Liver (tissue), 9 donors: ENCODE data around the gene USP9X. TPM values are rescaled to one million over a fixed set of nuclear protein-coding genes. Genes with fewer than 3 reads are reported as not detected.

Experiments
- DNase-seq: peaks from one replicate; pipeline ENCODE4 v3.0.0-alpha.2; 2017; ENCODE audit warnings: low spot score
- H3K27ac ChIP-seq, 2 donors: one replicate each; pipeline ENCODE4 v1.7.0; 2013; ENCODE audit warnings: inconsistent platforms in 2 of 2, low read length in 2 of 2, control low read depth in 1 of 2, low read depth in 1 of 2, mild to moderate bottlenecking in 1 of 2
- H3K27me3 ChIP-seq, 4 donors: one replicate each; pipeline versions ENCODE4 v1.6.1 to v1.7.0; 2013; ENCODE audit warnings: low read length in 3 of 4, inconsistent platforms in 1 of 4, mild to moderate bottlenecking in 1 of 4, moderate library complexity in 1 of 4; ENCODE audit not compliant: control insufficient read depth in 4 of 4, insufficient read depth in 4 of 4
- H3K36me3 ChIP-seq, 4 donors: one replicate each; pipeline versions ENCODE4 v1.6.1 to v1.7.0; 2013; ENCODE audit warnings: low read length in 3 of 4, mild to moderate bottlenecking in 3 of 4, low read depth in 1 of 4, moderate library complexity in 1 of 4; ENCODE audit not compliant: control insufficient read depth in 4 of 4, insufficient read depth in 3 of 4
- H3K4me1 ChIP-seq, 4 donors: one replicate each; pipeline versions ENCODE4 v1.6.1 to v1.7.0; 2013; ENCODE audit warnings: low read length in 3 of 4, mild to moderate bottlenecking in 3 of 4, moderate library complexity in 1 of 4; ENCODE audit not compliant: control insufficient read depth in 4 of 4, insufficient read depth in 4 of 4
- H3K4me3 ChIP-seq, 3 donors: one replicate each; pipeline versions ENCODE4 v1.6.1 to v1.7.0; 2013; ENCODE audit warnings: low read length in 3 of 3, control low read depth in 1 of 3, low read depth in 1 of 3, mild to moderate bottlenecking in 1 of 3
- H3K9ac ChIP-seq, 2 donors: one replicate each; pipeline ENCODE4 v1.7.0; 2013; ENCODE audit warnings: low read length in 2 of 2, mild to moderate bottlenecking in 2 of 2, moderate library complexity in 2 of 2, control low read depth in 1 of 2, low read depth in 1 of 2
- H3K9me3 ChIP-seq, 4 donors: one replicate each; pipeline versions ENCODE4 v1.6.1 to v1.7.0; 2013; ENCODE audit warnings: low read length in 3 of 4; ENCODE audit not compliant: control insufficient read depth in 4 of 4
- ATF3 ChIP-seq: IDR thresholded peaks from 2 replicates; pipeline ENCODE4 v1.6.1; 2016; ENCODE audit warnings: antibody characterized with exemption
- CTCF ChIP-seq: fragments of 150-350 bp; IDR thresholded peaks from 2 replicates; pipeline ENCODE4 v1.5.1; 2017; ENCODE audit warnings: improper control_type of control experiment, low read depth, low read length; ENCODE audit not compliant: missing input control
- EGR1 ChIP-seq, 2 donors: IDR thresholded peaks; 2 replicates each; pipeline ENCODE4 v1.6.1; 2016 to 2018; ENCODE audit warnings: antibody characterized with exemption in 2 of 2, low read depth in 2 of 2
- GABPA ChIP-seq, 2 donors: IDR thresholded peaks in 1 of 2; conservative IDR thresholded peaks in 1 of 2; 2 replicates each; pipeline ENCODE4 v1.6.1; 2016; ENCODE audit warnings: antibody characterized with exemption in 2 of 2, mild to moderate bottlenecking in 1 of 2, moderate library complexity in 1 of 2
- HNF4A ChIP-seq, 2 donors: conservative IDR thresholded peaks; 2 replicates each; pipeline ENCODE4 v1.6.1; 2016; ENCODE audit warnings: antibody characterized with exemption in 2 of 2, mild to moderate bottlenecking in 2 of 2
- HNF4G ChIP-seq: IDR thresholded peaks from 2 replicates; pipeline ENCODE4 v1.6.1; 2016; ENCODE audit warnings: antibody characterized with exemption
- JUND ChIP-seq, 2 donors: IDR thresholded peaks; 2 replicates each; pipeline ENCODE4 v1.6.1; 2016; ENCODE audit warnings: antibody characterized with exemption in 2 of 2
- NR2F2 ChIP-seq: IDR thresholded peaks from 2 replicates; pipeline ENCODE4 v1.6.1; 2016; ENCODE audit warnings: antibody characterized with exemption
- RAD21 ChIP-seq, 2 donors: IDR thresholded peaks; 2 replicates each; pipeline ENCODE4 v1.6.1; 2016; ENCODE audit warnings: antibody characterized with exemption in 2 of 2, mild to moderate bottlenecking in 2 of 2
- RXRA ChIP-seq, 2 donors: IDR thresholded peaks; 2 replicates each; pipeline ENCODE4 v1.6.1; 2017 to 2018; ENCODE audit warnings: antibody characterized with exemption in 2 of 2, mild to moderate bottlenecking in 1 of 2
- SP1 ChIP-seq: IDR thresholded peaks from 2 replicates; pipeline ENCODE4 v1.6.1; 2018; ENCODE audit warnings: antibody characterized with exemption, mild to moderate bottlenecking
- YY1 ChIP-seq: IDR thresholded peaks from 2 replicates; pipeline ENCODE4 v1.6.1; 2016; ENCODE audit warnings: antibody characterized with exemption, mild to moderate bottlenecking
- ZBTB33 ChIP-seq: IDR thresholded peaks from 2 replicates; pipeline ENCODE4 v1.6.1; 2016; ENCODE audit warnings: antibody characterized with exemption
- WGBS: extraction: QIAGEN DNeasy Blood & Tissue Kit; methylation state at CpG from one replicate; pipeline ENCODE4 v1.1.7; 2013; 5-methylcytosine and 5-hydroxymethylcytosine counted together
- polyA plus RNA-seq, 2 donors: library from polyadenylated mRNA; stranded (reverse) in 1 of 2; unstranded in 1 of 2; fragments of 200-250 nt in 1 of 2; fragments of >200 nt in 1 of 2; fragmentation: Nextera tagmentation in 1 of 2; extraction: Ambion mirVana in 1 of 2; gene quantifications; one replicate each; pipeline versions ENCODE4 v1.2.1 to v1.2.3, GENCODE V29; 2013 to 2015
- total RNA-seq, 2 donors: library from RNA; depleted of rRNA; stranded (reverse); fragments of >200 nt; gene quantifications; one replicate each; pipeline ENCODE4 v1.2.3, GENCODE V29; 2014
- donor health status: healthy.
- donor health status: healthy.
- donor health status: healthy.
- donor health status: healthy.
- donor health status: healthy.

Gene USP9X
- total and polyA plus RNA-seq, 4 donors = 13.4 to 117 (median 60.9) TPM

GRCh38 chrX:41085512-41085877 is 250 bp downstream of the USP9X start:
- Histone ChIP-seq H3K4me3 (peak overlapping the region; percentile 89 to 91 (median 91)), H3K4me1 (peaks cover 1 to 26% (median 13%) of the 10 kb centered on the region in 4 donors), H3K27me3 (no peaks in the 10 kb centered on the region), H3K9ac (peak overlapping the region; percentile 75 to 79), H3K9me3 (no peaks in the 10 kb centered on the region), H3K27ac (peak overlapping the region; percentile 96 to 100), H3K36me3 (no peaks in the 10 kb centered on the region)
- WGBS = under 1% methylated on average over 39 of the region's 39 CpGs
- no peak for DNase-seq
- TF ChIP-seq NR2F2 (no peak), ATF3 (no peak), RAD21 (IDR thresholded peaks at IDR 0.05) (no peak), HNF4A (conservative IDR thresholded peaks at IDR 0.05) (no peak), JUND (IDR thresholded peaks at IDR 0.05) (no peak), GABPA (IDR thresholded peaks at IDR 0.05 in 1 of 2, conservative IDR thresholded peaks at IDR 0.05 in 1 of 2) (no peak), EGR1 (IDR thresholded peaks at IDR 0.05; ENCODE audit: low read depth in 2 of 2) (no peak), RXRA (IDR thresholded peaks at IDR 0.05) (no peak), SP1 (no peak), ZBTB33 (no peak), HNF4G (no peak), YY1 (no peak), CTCF (no peak)

GRCh38 chrX:41085878-41086626 is 807 bp downstream of the USP9X start:
- DNase-seq = peak; percentile 54

More at GRCh38 chrX:41085878-41086626, 807 bp downstream of the USP9X start:
- peaks cover 1 to 25% (median 17%) of the 10 kb centered on the region in 4 donors for H3K4me1 ChIP-seq
- peak overlapping the region; percentile 89 to 91 (median 91) for H3K4me3 ChIP-seq
- TF ChIP-seq YY1 (no peak), CTCF (no peak)
- no peaks in the 10 kb centered on the region for H3K36me3 ChIP-seq
- no peaks in the 10 kb centered on the region for H3K27me3 ChIP-seq
- H3K27ac ChIP-seq = peak overlapping the region; percentile 96 to 100
- no peaks in the 10 kb centered on the region for H3K9me3 ChIP-seq
- under 1% methylated on average over 71 of the region's 71 CpGs for WGBS
- peak overlapping the region; percentile 75 to 79 for H3K9ac ChIP-seq
